Brain microvascular endothelial cell (primary cell): ENCODE results near the gene CSNK2A1.
A peak's percentile ranks its signal among the peaks of the same experiment; 100 is the strongest.

Source experiments
- DNase-seq: peaks from one replicate; pipeline ENCODE4 v3.0.0-alpha.2; 2020
- H3K27ac ChIP-seq: fragments of 250-450 bp; sonication (Bioruptor Pico); 2 replicates; pipeline ENCODE4 v1.5.1; 2020; ENCODE audit warnings: mild to moderate bottlenecking, moderate library complexity
- H3K27me3 ChIP-seq: fragments of 250-450 bp; sonication (Bioruptor Pico); replicated peaks from 2 replicates; pipeline ENCODE4 v1.5.1; 2020; ENCODE audit warnings: mild to moderate bottlenecking
- H3K36me3 ChIP-seq: fragments of 250-450 bp; sonication (Bioruptor Pico); replicated peaks from 2 replicates; pipeline ENCODE4 v1.5.1; 2020; ENCODE audit warnings: mild to moderate bottlenecking
- H3K4me3 ChIP-seq: 2 replicates; pipeline ENCODE4 v1.5.1; 2011; ENCODE audit warnings: low read depth, mild to moderate bottlenecking, control low read depth, low read length, moderate library complexity
- CTCF ChIP-seq: IDR thresholded peaks from 2 replicates; pipeline ENCODE4 v1.5.1; 2011; ENCODE audit warnings: low read depth, mild to moderate bottlenecking, moderate library complexity, low read length, control low read depth, inconsistent platforms; ENCODE audit errors: missing control alignments
- in situ Hi-C: cut with HindIII; loops from 2 replicates; pipeline ENCODE4 v1.10.0; 2017; ENCODE audit warnings: low sequenced_read_pairs, low pct_ligation_motif_present

CSNK2A1 gene

GRCh38 chr20:434221-434620 is 109.4 kb downstream of the CSNK2A1 start:
- in situ Hi-C loops = no loop called here
- TF ChIP-seq CTCF = no peak
- H3K27ac ChIP-seq = no peak overlapping the region
- H3K27me3 ChIP-seq = no peaks in the 10 kb centered on the region
- DNase-seq = no peak
- H3K4me3 ChIP-seq = no peak overlapping the region
- H3K36me3 ChIP-seq = peaks cover 48% of the 10 kb centered on the region

GRCh38 chr20:433300-433975 is 110.2 kb downstream of the CSNK2A1 start:
- Histone ChIP-seq H3K36me3 (peaks cover 41% of the 10 kb centered on the region), H3K4me3 (no peak overlapping the region), H3K27me3 (no peaks in the 10 kb centered on the region), H3K27ac (no peak overlapping the region)
- TF ChIP-seq CTCF = no peak
- in situ Hi-C loops = no loop called here
- no peak for DNase-seq

- H3K27ac ChIP-seq = no peak overlapping the region
- no peak overlapping the region for H3K4me3 ChIP-seq
- peaks cover 40% of the 10 kb centered on the region for H3K36me3 ChIP-seq
Observed at GRCh38 chr20:432677-433299, 110.8 kb downstream of the CSNK2A1 start.

GRCh38 chr20:432208-432607 is 111.4 kb downstream of the CSNK2A1 start:
- no peak overlapping the region for H3K27ac ChIP-seq
- no peak for TF ChIP-seq CTCF
- peaks cover 38% of the 10 kb centered on the region for H3K36me3 ChIP-seq
- DNase-seq = no peak
- H3K27me3 ChIP-seq = no peaks in the 10 kb centered on the region
- in situ Hi-C loops = no loop called here
- no peak overlapping the region for H3K4me3 ChIP-seq

More at GRCh38 chr20:432677-433299, 110.8 kb downstream of the CSNK2A1 start:
- H3K27me3 ChIP-seq = no peaks in the 10 kb centered on the region
- in situ Hi-C loops = no loop called here
- no peak for DNase-seq
- no peak for TF ChIP-seq CTCF

GRCh38 chr20:431012-431904 is 112.3 kb downstream of the CSNK2A1 start:
- H3K36me3 ChIP-seq = peaks cover 35% of the 10 kb centered on the region
- no peaks in the 10 kb centered on the region for H3K27me3 ChIP-seq
- in situ Hi-C loops = no loop called here
- peak; percentile 81 for TF ChIP-seq CTCF
- no peak overlapping the region for H3K4me3 ChIP-seq
- peak; percentile 55 for DNase-seq
- H3K27ac ChIP-seq = no peak overlapping the region
